Esophagus muscularis mucosa (tissue), 4 donors: Measurements from ENCODE around the gene SLC37A1. TPM values are rescaled to one million over a fixed set of nuclear protein-coding genes. Genes with fewer than 3 reads are reported as not detected.

ENCODE experiments used
- DNase-seq: peaks from one replicate; pipeline ENCODE4 v3.0.0-alpha.2; 2017; ENCODE audit errors: extremely low spot score
- H3K27ac ChIP-seq, 4 donors: fragments of 200-600 bp; sonication (generic); replicated peaks in 1 of 4; 1 replicate in 3 of 4; 2 replicates in 1 of 4; pipeline ENCODE4 v1.5.1; 2016 to 2019; ENCODE audit warnings: mild to moderate bottlenecking in 1 of 4
- H3K27me3 ChIP-seq, 4 donors: fragments of 200-600 bp; sonication (generic); one replicate each; pipeline versions ENCODE4 v1.5.1 to v1.6.0; 2016 to 2019
- H3K36me3 ChIP-seq, 4 donors: fragments of 200-600 bp; sonication (generic); one replicate each; pipeline ENCODE4 v1.5.1; 2016 to 2019
- H3K4me1 ChIP-seq, 4 donors: fragments of 200-600 bp; sonication (generic); one replicate each; pipeline ENCODE4 v1.5.1; 2016 to 2019
- H3K4me3 ChIP-seq, 4 donors: fragments of 200-600 bp; sonication (generic); 1 replicate in 2 of 4; 2 replicates in 2 of 4; pipeline ENCODE4 v1.5.1; 2016 to 2019; ENCODE audit warnings: mild to moderate bottlenecking in 4 of 4, moderate library complexity in 1 of 4
- H3K9me3 ChIP-seq, 4 donors: fragments of 200-600 bp; sonication (generic); 1 replicate in 3 of 4; 2 replicates in 1 of 4; pipeline ENCODE4 v1.5.1; 2016 to 2019
- EP300 ChIP-seq: sonication (generic); formaldehyde crosslinking; IDR thresholded peaks from one replicate; pipeline ENCODE4 v1.6.1; 2017; ENCODE audit warnings: antibody characterized with exemption
- POLR2A ChIP-seq: fragments of 450-650 bp; IDR thresholded peaks from one replicate; pipeline ENCODE4 v1.6.1; 2017; ENCODE audit warnings: antibody characterized with exemption, moderate library complexity, mild to moderate bottlenecking, low read depth
- POLR2AphosphoS5 ChIP-seq, 2 donors: sonication (generic); formaldehyde crosslinking; IDR thresholded peaks; one replicate each; pipeline ENCODE4 v1.6.1; 2017; ENCODE audit warnings: antibody characterized with exemption in 2 of 2
- WGBS: methylation state at CpG from one replicate; pipeline ENCODE4 v1.1.5; 2018; 5-methylcytosine and 5-hydroxymethylcytosine counted together
- intact Hi-C: fragments of 100-400 bp; cut with DNase I; formaldehyde crosslinking; loops from one replicate; pipeline ENCODE4 v1.15.1; 2023
- total RNA-seq, 4 donors: library from RNA; depleted of rRNA; stranded (reverse); fragments of >200 nt; gene quantifications; one replicate each; pipeline versions ENCODE4 v1.1.0 to v1.2.1, GENCODE V29; 2016
- TF ChIP-seq, protein P1 (sequence below), 3 experiments: fragments of 200-600 bp in 2 of 3; fragments of 450-650 bp in 1 of 3; sonication (generic) in 2 of 3; IDR thresholded peaks; one replicate each; pipeline ENCODE4 v1.5.1; 2017 to 2019; ENCODE audit warnings: antibody characterized with exemption in 3 of 3, mild to moderate bottlenecking in 2 of 3, moderate library complexity in 1 of 3

SLC37A1 gene
- total RNA-seq, 4 donors from 2014 or later, result 5.4 to 11.1 (median 7.1) TPM

DNA sequence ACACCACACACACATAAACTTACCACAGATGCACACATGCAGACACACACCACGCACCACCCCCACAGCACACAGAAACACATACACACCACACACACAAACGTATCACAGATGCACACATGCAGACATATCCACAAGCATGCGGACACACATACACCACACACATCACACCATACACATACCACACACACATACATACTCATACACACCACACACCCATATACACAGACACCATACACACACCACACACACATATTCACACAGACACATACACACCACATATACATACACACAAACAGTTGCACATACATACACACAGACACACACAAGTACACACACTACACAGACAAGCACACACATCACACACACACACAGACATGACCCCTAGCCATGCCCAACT lies 102.3 kb downstream of the SLC37A1 start:
- no peak for TF ChIP-seq POLR2A
- no peak for TF ChIP-seq EP300
- TF ChIP-seq POLR2AphosphoS5 (IDR thresholded peaks at IDR 0.05), result no peak
- TF ChIP-seq, protein P1, sequence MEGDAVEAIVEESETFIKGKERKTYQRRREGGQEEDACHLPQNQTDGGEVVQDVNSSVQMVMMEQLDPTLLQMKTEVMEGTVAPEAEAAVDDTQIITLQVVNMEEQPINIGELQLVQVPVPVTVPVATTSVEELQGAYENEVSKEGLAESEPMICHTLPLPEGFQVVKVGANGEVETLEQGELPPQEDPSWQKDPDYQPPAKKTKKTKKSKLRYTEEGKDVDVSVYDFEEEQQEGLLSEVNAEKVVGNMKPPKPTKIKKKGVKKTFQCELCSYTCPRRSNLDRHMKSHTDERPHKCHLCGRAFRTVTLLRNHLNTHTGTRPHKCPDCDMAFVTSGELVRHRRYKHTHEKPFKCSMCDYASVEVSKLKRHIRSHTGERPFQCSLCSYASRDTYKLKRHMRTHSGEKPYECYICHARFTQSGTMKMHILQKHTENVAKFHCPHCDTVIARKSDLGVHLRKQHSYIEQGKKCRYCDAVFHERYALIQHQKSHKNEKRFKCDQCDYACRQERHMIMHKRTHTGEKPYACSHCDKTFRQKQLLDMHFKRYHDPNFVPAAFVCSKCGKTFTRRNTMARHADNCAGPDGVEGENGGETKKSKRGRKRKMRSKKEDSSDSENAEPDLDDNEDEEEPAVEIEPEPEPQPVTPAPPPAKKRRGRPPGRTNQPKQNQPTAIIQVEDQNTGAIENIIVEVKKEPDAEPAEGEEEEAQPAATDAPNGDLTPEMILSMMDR (IDR thresholded peaks at IDR 0.05), result no peak
- intact Hi-C loops, result no loop called here
- peaks cover 0 to 10% (median 7%) of the 10 kb centered on the region in 4 donors for H3K4me1 ChIP-seq
- no peak for DNase-seq
- H3K27me3 ChIP-seq, result peaks cover 0 to 46% (median 10%) of the 10 kb centered on the region in 4 donors
- H3K36me3 ChIP-seq, result no peaks in the 10 kb centered on the region
- 62% methylated on average over 3 of the region's 3 CpGs for WGBS
- H3K9me3 ChIP-seq, result peaks cover 0 to 12% (median 6%) of the 10 kb centered on the region in 4 donors
- peak overlapping the region in 1 of 4 donors; percentile 15 for H3K4me3 ChIP-seq
- no peak overlapping the region for H3K27ac ChIP-seq

DNA sequence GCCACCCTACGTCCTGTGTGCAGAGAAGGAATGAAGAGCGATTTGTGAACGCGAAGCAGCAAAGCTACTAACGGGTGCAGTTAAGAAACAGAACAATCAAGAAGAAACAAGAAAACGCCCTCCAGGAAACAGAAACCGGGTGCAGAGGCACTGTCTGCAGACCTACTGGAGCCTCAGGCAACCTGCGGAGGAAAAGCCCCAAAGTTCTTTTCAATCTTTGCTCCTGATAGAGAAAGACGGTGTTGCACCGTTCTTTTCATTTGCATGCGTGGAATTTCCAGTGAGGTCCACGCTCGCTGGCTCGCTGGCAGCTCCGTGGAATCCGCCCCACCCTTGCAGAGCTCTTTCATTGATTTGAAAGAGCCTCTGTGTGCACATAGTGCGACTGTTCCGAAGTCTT lies 102.8 kb downstream of the SLC37A1 start:
- intact Hi-C loops, result no loop called here
- Histone ChIP-seq H3K27ac (no peak overlapping the region), H3K9me3 (peaks cover 0 to 9% (median 6%) of the 10 kb centered on the region in 4 donors), H3K36me3 (no peaks in the 10 kb centered on the region), H3K27me3 (peaks cover 0 to 52% (median 10%) of the 10 kb centered on the region in 4 donors), H3K4me3 (peak overlapping the region; percentile 15 to 40 (median 22)), H3K4me1 (peaks cover 0 to 10% (median 7%) of the 10 kb centered on the region in 4 donors)
- no peak for TF ChIP-seq EP300
- no peak for TF ChIP-seq POLR2A
- TF ChIP-seq, protein P1 (IDR thresholded peaks at IDR 0.05), result no peak
- no peak for TF ChIP-seq POLR2AphosphoS5 (IDR thresholded peaks at IDR 0.05)
- WGBS, result 32% methylated on average over 18 of the region's 18 CpGs
- no peak for DNase-seq

DNA sequence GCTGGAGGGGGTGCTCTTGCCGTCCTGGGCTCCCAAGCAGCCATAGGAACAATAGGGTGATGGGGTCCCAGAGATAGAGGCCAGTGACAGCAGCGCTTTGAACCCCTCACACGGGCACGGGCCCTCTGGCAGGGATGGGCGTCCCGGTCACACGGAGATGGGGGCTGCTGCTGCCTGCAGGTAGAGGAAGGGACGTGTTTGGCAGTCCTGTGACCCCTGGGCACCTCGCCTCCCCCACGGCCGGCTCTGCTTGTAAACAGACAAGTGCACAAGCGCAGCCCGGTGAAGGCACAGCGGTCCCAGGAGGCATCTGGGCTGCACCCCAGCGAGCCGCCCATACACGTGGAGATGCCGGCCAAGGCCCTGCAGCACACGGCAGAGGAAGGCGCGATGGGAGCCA lies 103.3 kb downstream of the SLC37A1 start:
- intact Hi-C loops, result no loop called here
- peaks cover 0 to 57% (median 10%) of the 10 kb centered on the region in 4 donors for H3K27me3 ChIP-seq
- peaks cover 0 to 10% (median 7%) of the 10 kb centered on the region in 4 donors for H3K4me1 ChIP-seq
- DNase-seq, result no peak
- H3K4me3 ChIP-seq, result peak overlapping the region in 1 of 4 donors; percentile 20
- TF ChIP-seq EP300, result no peak
- TF ChIP-seq POLR2AphosphoS5 (IDR thresholded peaks at IDR 0.05), result no peak
- TF ChIP-seq, protein P1 (IDR thresholded peaks at IDR 0.05), result no peak
- TF ChIP-seq POLR2A, result no peak
- peaks cover 0 to 6% (median 3%) of the 10 kb centered on the region in 4 donors for H3K9me3 ChIP-seq
- no peak overlapping the region for H3K27ac ChIP-seq
- 100% methylated on average over 2 of the region's 21 CpGs for WGBS
- no peaks in the 10 kb centered on the region for H3K36me3 ChIP-seq

DNA sequence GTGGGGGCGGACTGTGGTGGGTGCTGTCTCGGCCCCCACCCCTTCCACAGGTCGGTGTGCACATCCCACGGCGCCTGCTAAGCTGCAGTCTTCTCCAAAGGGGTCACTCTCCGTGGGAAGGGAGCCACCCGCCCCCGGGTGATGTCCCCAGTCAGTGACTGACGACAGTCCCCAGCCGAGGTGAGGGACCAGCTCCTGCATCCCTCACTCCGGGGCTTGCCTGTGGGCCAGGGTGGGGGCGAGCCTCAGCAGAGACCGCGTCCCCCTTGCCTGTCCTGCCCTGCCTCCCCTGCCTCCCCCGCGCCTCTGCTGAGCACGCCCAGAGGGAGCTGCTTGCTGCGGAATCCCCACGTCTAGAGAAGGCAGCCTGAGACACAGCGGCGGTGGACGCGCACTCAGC lies 103.8 kb downstream of the SLC37A1 start:
- Histone ChIP-seq H3K4me1 (peaks cover 0 to 10% (median 7%) of the 10 kb centered on the region in 4 donors), H3K9me3 (peaks cover 0 to under 1% (median 0%) of the 10 kb centered on the region in 4 donors), H3K27ac (no peak overlapping the region), H3K4me3 (no peak overlapping the region), H3K27me3 (peaks cover 0 to 57% (median 10%) of the 10 kb centered on the region in 4 donors), H3K36me3 (no peaks in the 10 kb centered on the region)
- no peak for DNase-seq
- TF ChIP-seq POLR2A (no peak), EP300 (no peak), POLR2AphosphoS5 (IDR thresholded peaks at IDR 0.05) (no peak)
- TF ChIP-seq, protein P1 (IDR thresholded peaks at IDR 0.05), result no peak
- WGBS, result 59% methylated on average over 18 of the region's 23 CpGs
- intact Hi-C loops, result no loop called here

DNA sequence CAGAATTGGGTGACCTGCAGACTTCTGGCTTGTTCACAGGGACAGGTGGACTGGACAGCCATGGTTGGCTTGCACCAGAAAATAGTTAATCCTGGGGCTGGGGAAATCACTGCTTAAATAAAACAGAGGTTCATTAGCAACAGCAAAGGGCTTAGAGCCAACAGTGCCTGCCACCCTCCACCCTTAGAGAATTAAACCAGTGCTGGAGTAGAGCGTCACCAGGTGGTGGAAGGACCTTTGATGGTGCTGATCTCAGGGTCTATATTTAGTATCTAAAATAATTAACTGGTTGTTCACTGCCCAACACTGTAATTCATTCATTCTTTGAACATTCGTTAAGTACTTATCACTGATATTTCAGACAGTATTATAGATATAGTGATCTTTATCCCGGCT lies 105.1 kb downstream of the SLC37A1 start:
- no peak overlapping the region for H3K27ac ChIP-seq
- no peak for TF ChIP-seq POLR2A
- no peak for TF ChIP-seq EP300
- TF ChIP-seq, protein P1 (IDR thresholded peaks at IDR 0.05), result no peak
- no peak for TF ChIP-seq POLR2AphosphoS5 (IDR thresholded peaks at IDR 0.05)
- peaks cover 0 to 57% (median 10%) of the 10 kb centered on the region in 4 donors for H3K27me3 ChIP-seq
- 78% methylated on average over 3 of the region's 3 CpGs for WGBS
- peaks cover 0 to 10% (median 7%) of the 10 kb centered on the region in 4 donors for H3K4me1 ChIP-seq
- no peak for DNase-seq
- no peaks in the 10 kb centered on the region for H3K9me3 ChIP-seq
- intact Hi-C loops, result no loop called here
- no peak overlapping the region for H3K4me3 ChIP-seq
- no peaks in the 10 kb centered on the region for H3K36me3 ChIP-seq
